HCT116 (cell line): ENCODE data around the gene AHNAK. TPM values are rescaled to one million over a fixed set of nuclear protein-coding genes. Genes with fewer than 3 reads are reported as not detected.

Experiments used
- ATAC-seq: fragments of 200-7000 bp; cut with Tn5 transposase; 2 replicates; pipeline ENCODE4 v1.9.1; 2020; ENCODE audit warnings: mild to moderate bottlenecking, moderate library complexity
- BruUV-seq: library from RNA; stranded (reverse); fragments of 400-500 nt; replicated peaks from 2 replicates; lab custom pipeline; 2021; lab: Mats Ljungman, UMichigan
- CTCF ChIA-PET: fragments of 300-600 bp; sonication (Branson Sonifier 250); formaldehyde crosslinking; loops from one replicate; lab custom pipeline; 2021; ENCODE audit warnings: antibody characterized with exemption; lab: Charles Lee
- POLR2A ChIA-PET: fragments of 300-600, 350-600 bp; sonication (Branson Sonifier 250); formaldehyde crosslinking; loops from one replicate; lab custom pipeline; 2021; ENCODE audit warnings: antibody characterized with exemption; lab: Charles Lee
- RAD21 ChIA-PET, 2 experiments: fragments of 300-600 bp; sonication (Branson Sonifier 250); formaldehyde crosslinking; loops; one replicate each; lab custom pipeline; 2023; ENCODE audit warnings: low total read pairs in 2 of 2; ENCODE audit not compliant: uncharacterized antibody in 2 of 2, unreplicated experiment in 2 of 2, low non-redundant PET in 1 of 2; lab: Charles Lee
- DNase-seq: peaks from one replicate; pipeline ENCODE4 v3.0.0-alpha.2; 2010; ENCODE audit warnings: low read depth, low spot score
- H2AFZ ChIP-seq: fragments of 200-600 bp; shearing (Covaris generic), sonication (generic); 2 replicates; pipeline ENCODE4 v1.6.1; 2017; ENCODE audit warnings: low read depth, mixed run types, mixed read lengths, antibody characterized with exemption, low read length; ENCODE audit not compliant: poor library complexity, severe bottlenecking
- H3K27ac ChIP-seq: 2 replicates; pipeline ENCODE4 v1.5.1; 2012; ENCODE audit warnings: low read depth, low read length
- H3K27me3 ChIP-seq: fragments of 200-600 bp; sonication (generic); 2 replicates; pipeline ENCODE4 v1.6.1; 2016; ENCODE audit warnings: mixed run types, low read length, mixed read lengths; ENCODE audit not compliant: insufficient read depth
- H3K36me3 ChIP-seq, 2 experiments: fragments of 200-500 bp in 1 of 2; fragments of 200-600 bp in 1 of 2; sonication (Bioruptor generic) in 1 of 2; sonication (generic) in 1 of 2; 2 replicates each; pipeline versions ENCODE4 v1.5.1 to v1.6.1; 2014 to 2016; ENCODE audit warnings: low read length in 2 of 2, inconsistent platforms in 1 of 2, mixed read lengths in 1 of 2, mixed run types in 1 of 2; ENCODE audit not compliant: insufficient read depth in 2 of 2, control insufficient read depth in 1 of 2
- H3K4me1 ChIP-seq, 2 experiments: fragments of 200-600 bp in 1 of 2; sonication (generic) in 1 of 2; 2 replicates each; pipeline versions ENCODE4 v1.5.1 to v1.6.1; 2012 to 2017; ENCODE audit warnings: low read length in 2 of 2, inconsistent platforms in 1 of 2, mild to moderate bottlenecking in 1 of 2, mixed read lengths in 1 of 2, mixed run types in 1 of 2, moderate library complexity in 1 of 2; ENCODE audit not compliant: insufficient read depth in 2 of 2, control insufficient read depth in 1 of 2
- H3K4me2 ChIP-seq: fragments of 200-600 bp; sonication (generic); 2 replicates; pipeline ENCODE4 v1.6.1; 2017; ENCODE audit warnings: mixed run types, low read length, mixed read lengths
- H3K4me3 ChIP-seq, 2 experiments: fragments of 200-600 bp in 1 of 2; sonication (generic) in 1 of 2; replicated peaks in 1 of 2; 2 replicates each; pipeline ENCODE4 v1.5.1; 2011 to 2016; ENCODE audit warnings: low read length in 2 of 2, control low read depth in 1 of 2, low read depth in 1 of 2, mild to moderate bottlenecking in 1 of 2, mixed read lengths in 1 of 2, mixed run types in 1 of 2
- H3K79me2 ChIP-seq: fragments of 200-600 bp; sonication (generic); 2 replicates; pipeline ENCODE4 v1.6.1; 2017; ENCODE audit warnings: mild to moderate bottlenecking, mixed run types, low read length, moderate library complexity, mixed read lengths; ENCODE audit not compliant: insufficient read depth
- H3K9ac ChIP-seq: fragments of 200-600 bp; sonication (generic); 2 replicates; pipeline ENCODE4 v1.6.1; 2016; ENCODE audit warnings: low read length, mixed read lengths
- H3K9me2 ChIP-seq: fragments of 200-600 bp; sonication (generic), shearing (Covaris generic); 2 replicates; pipeline ENCODE4 v1.6.1; 2017; ENCODE audit warnings: mixed run types, mild to moderate bottlenecking, moderate library complexity; ENCODE audit not compliant: insufficient read depth
- H3K9me3 ChIP-seq, 2 experiments: fragments of 200-500 bp in 1 of 2; fragments of 200-600 bp in 1 of 2; sonication (Bioruptor generic) in 1 of 2; sonication (generic) in 1 of 2; 2 replicates each; pipeline ENCODE4 v1.6.1; 2014 to 2017; ENCODE audit warnings: low read length in 2 of 2, mixed read lengths in 2 of 2, inconsistent platforms in 1 of 2, low read depth in 1 of 2, mild to moderate bottlenecking in 1 of 2, mixed run types in 1 of 2, moderate library complexity in 1 of 2; ENCODE audit not compliant: control insufficient read depth in 1 of 2, insufficient read depth in 1 of 2
- H4K20me1 ChIP-seq: fragments of 200-600 bp; sonication (generic), shearing (Covaris generic); 2 replicates; pipeline ENCODE4 v1.6.1; 2017; ENCODE audit warnings: mixed run types, mild to moderate bottlenecking, moderate library complexity; ENCODE audit not compliant: insufficient read depth
- ATF3 ChIP-seq: IDR thresholded peaks from 2 replicates; pipeline ENCODE4 v1.6.1; 2012
- EGR1 ChIP-seq: IDR thresholded peaks from 2 replicates; pipeline ENCODE4 v1.6.1; 2012; ENCODE audit warnings: low read depth
- ELF1 ChIP-seq: IDR thresholded peaks from 2 replicates; pipeline ENCODE4 v1.6.1; 2012; ENCODE audit warnings: low read depth, borderline replicate concordance
- JUND ChIP-seq: IDR thresholded peaks from 2 replicates; pipeline ENCODE4 v1.6.1; 2012
- POLR2A ChIP-seq: IDR thresholded peaks from 2 replicates; pipeline ENCODE4 v1.7.0; 2011; ENCODE audit warnings: borderline replicate concordance; ENCODE audit not compliant: insufficient read depth, insufficient read length; ENCODE audit errors: extremely low read depth
- POLR2AphosphoS5 ChIP-seq: IDR thresholded peaks from 2 replicates; pipeline ENCODE4 v1.6.1; 2011; ENCODE audit warnings: mild to moderate bottlenecking, low read depth, low read length, moderate library complexity
- RAD21 ChIP-seq: IDR thresholded peaks from 2 replicates; pipeline ENCODE4 v1.6.1; 2012; ENCODE audit warnings: low read depth, mild to moderate bottlenecking
- YY1 ChIP-seq: IDR thresholded peaks from 2 replicates; pipeline ENCODE4 v1.6.1; 2011; ENCODE audit warnings: low read length, low read depth, moderate library complexity, mild to moderate bottlenecking; ENCODE audit not compliant: insufficient replicate concordance; ENCODE audit errors: extremely low read depth
- intact Hi-C: fragments of 100-400 bp; cut with micrococcal nuclease; formaldehyde crosslinking; loops from 2 replicates; pipeline ENCODE4 v1.10.0; 2022
- total RNA-seq: library from RNA; stranded (reverse); gene quantifications from one replicate; pipeline ENCODE4 v1.2.1, GENCODE V29; 2021; ENCODE audit not compliant: unreplicated experiment

AHNAK gene
- total RNA-seq, 1 experiment from 2014 or later: 239 TPM

- Histone ChIP-seq H3K27me3 (no peaks in the 10 kb centered on the region), H4K20me1 (peaks cover 3% of the 10 kb centered on the region; the same call in 1 of the 2 replicates), H3K36me3 (peaks cover 18 to 37% of the 10 kb centered on the region in 2 experiments), H3K9me2 (no peaks in the 10 kb centered on the region), H3K27ac (peak overlapping the region; percentile 99), H3K4me1 (peaks cover 92 to 100% of the 10 kb centered on the region in 2 experiments), H3K9me3 (no peaks in the 10 kb centered on the region), H3K4me2 (peak overlapping the region; percentile 94)
- ChIA-PET RAD21 (interaction anchor here (1.1 to 2.3 kb wide), 2 partner anchors 11 to 15 kb away, joined by 3 to 11 read pairs; no protein-coding TSS in a partner anchor), POLR2A (interaction anchor here (0.8 to 2.7 kb wide), 4 partner anchors 9 to 51 kb away, joined by 3 to 14 read pairs (median 4); no protein-coding TSS in a partner anchor)
- BruUV-seq: no TSS peak
- ATAC-seq: no peak
- intact Hi-C loops: loop anchor here (5.0 kb wide), 1 partner anchor 284 kb away; no protein-coding TSS in a partner anchor
- no peak for DNase-seq
- TF ChIP-seq POLR2AphosphoS5: 0 out of 2 replicates have a peak, but pooled peaks have one; percentile 14
- TF ChIP-seq POLR2A: no peak
- TF ChIP-seq, all 23 proteins: peak for 1
- Histone ChIP-seq H3K4me3 (no peak overlapping the region), H2AFZ (no peak overlapping the region), H3K9ac (peak overlapping the region; percentile 81), H3K79me2 (peaks cover 60% of the 10 kb centered on the region)
- CTCF ChIA-PET: interaction anchor here (1.7 to 5.8 kb wide), 3 partner anchors 135 to 164 kb away, joined by 16 to 93 read pairs (median 47); no protein-coding TSS in a partner anchor
Measured at GRCh38 chr11:62558669-62559068, 12.1 kb upstream of the AHNAK start.

- Histone ChIP-seq H3K9ac (peak overlapping the region; percentile 81), H4K20me1 (no peaks in the 10 kb centered on the region; the same call in 1 of the 2 replicates), H3K9me2 (no peaks in the 10 kb centered on the region), H2AFZ (no peak overlapping the region), H3K79me2 (peaks cover 44% of the 10 kb centered on the region), H3K9me3 (no peaks in the 10 kb centered on the region), H3K27me3 (no peaks in the 10 kb centered on the region), H3K27ac (peak overlapping the region; percentile 99), H3K4me1 (peaks cover 91 to 100% of the 10 kb centered on the region in 2 experiments), H3K36me3 (peaks cover 9 to 25% of the 10 kb centered on the region in 2 experiments; a peak in 3 of 4 replicates), H3K4me3 (0 out of 4 replicates have a peak overlapping the region, but pooled peaks of 1 of the 2 experiments have one; percentile 12), H3K4me2 (peak overlapping the region; percentile 94)
- CTCF ChIA-PET: interaction anchor here (1.0 to 5.8 kb wide), 8 partner anchors 10 to 229 kb away, joined by 3 to 93 read pairs (median 6); partner anchors contain the start of genes AHNAK and EEF1G
- ATAC-seq (no peak; the same call in 1 of the 2 replicates), DNase-seq (no peak)
- no peak for TF ChIP-seq RAD21
- TF ChIP-seq ATF3: no peak
- no peak for TF ChIP-seq JUND
- no peak for TF ChIP-seq ELF1
- TF ChIP-seq YY1: peak; percentile 0
- no peak for TF ChIP-seq EGR1
- POLR2A ChIA-PET: interaction anchor here (0.6 to 3.2 kb wide), 7 partner anchors 10 to 162 kb away, joined by 3 to 16 read pairs (median 5); partner anchors contain the start of genes AHNAK and EEF1G
- intact Hi-C loops: loop anchor here (1.0 to 5.0 kb wide), 3 partner anchors 133 to 285 kb away; no protein-coding TSS in a partner anchor
- BruUV-seq: no TSS peak
- RAD21 ChIA-PET: interaction anchor here (1.2 to 1.5 kb wide), 2 partner anchors 12 to 14 kb away, joined by 3 to 6 read pairs; no protein-coding TSS in a partner anchor
Measured at GRCh38 chr11:62556875-62557631, 10.4 kb upstream of the AHNAK start.
